Natural killer cell (primary cell): ENCODE measurements around the gene CTNNA3. TPM values are rescaled to one million over a fixed set of nuclear protein-coding genes. Genes with fewer than 3 reads are reported as not detected.

Source experiments
- ATAC-seq, 3 donors: fragments of 150-1000 bp in 2 of 3; fragments of 200-7000 bp in 1 of 3; cut with Tn5 transposase; 1 replicate in 1 of 3; 2 replicates in 2 of 3; pipeline ENCODE4 v1.10.0; 2021; ENCODE audit warnings: mild to moderate bottlenecking in 2 of 3, moderate library complexity in 2 of 3
- DNase-seq, 2 donors: peaks; one replicate each; pipeline versions ENCODE4 v3.0.0 to v3.0.0-alpha.2; 2013 to 2021; ENCODE audit warnings: mixed read lengths in 1 of 2
- H3K27ac ChIP-seq: one replicate; pipeline ENCODE4 v1.5.1; 2013; ENCODE audit warnings: mild to moderate bottlenecking, low read length
- H3K27me3 ChIP-seq: one replicate; pipeline ENCODE4 v1.6.1; 2013; ENCODE audit warnings: low read length; ENCODE audit not compliant: control insufficient read depth, insufficient read depth
- H3K36me3 ChIP-seq: one replicate; pipeline ENCODE4 v1.6.1; 2013; ENCODE audit warnings: low read length; ENCODE audit not compliant: control insufficient read depth, insufficient read depth
- H3K4me1 ChIP-seq: one replicate; pipeline ENCODE4 v1.6.1; 2013; ENCODE audit warnings: low read length; ENCODE audit not compliant: control insufficient read depth, insufficient read depth
- H3K4me3 ChIP-seq: one replicate; pipeline ENCODE4 v1.5.1; 2013; ENCODE audit warnings: low read length
- H3K9me3 ChIP-seq: one replicate; pipeline ENCODE4 v1.6.1; 2013; ENCODE audit warnings: low read length; ENCODE audit not compliant: control insufficient read depth, insufficient read depth
- H3K27ac Mint-ChIP-seq, 2 donors: one replicate each; pipeline ENCODE4 v1.8.0; 2022; ENCODE audit warnings: mild to moderate bottlenecking in 2 of 2, mixed read lengths in 2 of 2, moderate library complexity in 1 of 2
- H3K27me3 Mint-ChIP-seq, 2 donors: one replicate each; pipeline ENCODE4 v1.8.0; 2022; ENCODE audit warnings: low read depth in 2 of 2, mixed read lengths in 2 of 2
- H3K36me3 Mint-ChIP-seq: one replicate; pipeline ENCODE4 v1.8.0; 2022; ENCODE audit warnings: mixed read lengths
- H3K4me1 Mint-ChIP-seq, 2 donors: one replicate each; pipeline ENCODE4 v1.8.0; 2022; ENCODE audit warnings: mixed read lengths in 2 of 2
- H3K4me3 Mint-ChIP-seq: one replicate; pipeline ENCODE4 v1.8.0; 2022; ENCODE audit warnings: mild to moderate bottlenecking, moderate library complexity, mixed read lengths
- H3K9me3 Mint-ChIP-seq, 2 donors: one replicate each; pipeline ENCODE4 v1.8.0; 2022; ENCODE audit warnings: mixed read lengths in 2 of 2
- WGBS: methylation state at CpG from one replicate; pipeline ENCODE4 v1.1.7; 2013; ENCODE audit warnings: missing lambda C conversion rate; ENCODE audit not compliant: insufficient coverage; 5-methylcytosine and 5-hydroxymethylcytosine counted together
- intact Hi-C: fragments of 100-400 bp; cut with micrococcal nuclease; formaldehyde crosslinking; loops from one replicate; pipeline ENCODE4 v1.14.2; 2022
- total RNA-seq, 4 donors: library from RNA; stranded (reverse); fragments of 120-200 nt in 1 of 4; gene quantifications; one replicate each; pipeline versions ENCODE4 v1.2.3 to v1.2.4, GENCODE V29; 2013 to 2022
- TF ChIP-seq, protein P1 (sequence below): fragments of 200-600 bp; IDR thresholded peaks from one replicate; pipeline ENCODE4 v1.8.0; 2022; ENCODE audit warnings: antibody characterized with exemption

CTNNA3 gene
- total RNA-seq, 3 donors from 2014 or later (not counting 1 experiment from before 2014, with no cell fraction given), result not detected

DNA sequence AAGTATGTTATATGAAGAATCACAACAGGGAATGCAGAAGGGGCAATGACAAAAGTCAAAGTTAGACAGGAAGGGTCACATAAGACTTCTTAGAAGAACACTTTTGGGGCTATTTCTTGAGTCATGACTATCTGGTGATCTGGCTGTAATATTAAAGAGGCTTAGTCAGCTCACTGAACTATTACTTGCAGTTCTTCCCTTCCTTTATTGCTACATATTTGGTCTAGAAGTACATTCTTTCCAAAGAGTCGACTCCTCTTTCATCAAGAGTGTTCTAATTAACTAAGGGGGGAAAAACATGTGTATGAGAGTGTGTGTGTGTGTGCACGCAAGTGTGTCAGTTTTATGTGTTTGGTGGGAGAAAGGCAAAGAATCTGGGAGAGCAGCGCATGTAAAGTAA lies 1017.5 kb downstream of the CTNNA3 start:
- Histone ChIP-seq H3K36me3 (no peaks in the 10 kb centered on the region), H3K4me3 (no peak overlapping the region), H3K27ac (no peak overlapping the region), H3K9me3 (no peaks in the 10 kb centered on the region), H3K27me3 (no peaks in the 10 kb centered on the region), H3K4me1 (no peaks in the 10 kb centered on the region)
- H3K27me3 Mint-ChIP-seq, result no peaks in the 10 kb centered on the region
- H3K4me1 Mint-ChIP-seq, result no peaks in the 10 kb centered on the region
- DNase-seq (no peak), ATAC-seq (no peak)
- WGBS, result 85% methylated on average over 3 of the region's 3 CpGs
- peaks cover 6 to 8% of the 10 kb centered on the region in 2 donors for H3K9me3 Mint-ChIP-seq
- H3K36me3 Mint-ChIP-seq, result peaks cover 5% of the 10 kb centered on the region
- no peak overlapping the region for H3K4me3 Mint-ChIP-seq
- no peak overlapping the region for H3K27ac Mint-ChIP-seq
- intact Hi-C loops, result no loop called here
- TF ChIP-seq, protein P1, sequence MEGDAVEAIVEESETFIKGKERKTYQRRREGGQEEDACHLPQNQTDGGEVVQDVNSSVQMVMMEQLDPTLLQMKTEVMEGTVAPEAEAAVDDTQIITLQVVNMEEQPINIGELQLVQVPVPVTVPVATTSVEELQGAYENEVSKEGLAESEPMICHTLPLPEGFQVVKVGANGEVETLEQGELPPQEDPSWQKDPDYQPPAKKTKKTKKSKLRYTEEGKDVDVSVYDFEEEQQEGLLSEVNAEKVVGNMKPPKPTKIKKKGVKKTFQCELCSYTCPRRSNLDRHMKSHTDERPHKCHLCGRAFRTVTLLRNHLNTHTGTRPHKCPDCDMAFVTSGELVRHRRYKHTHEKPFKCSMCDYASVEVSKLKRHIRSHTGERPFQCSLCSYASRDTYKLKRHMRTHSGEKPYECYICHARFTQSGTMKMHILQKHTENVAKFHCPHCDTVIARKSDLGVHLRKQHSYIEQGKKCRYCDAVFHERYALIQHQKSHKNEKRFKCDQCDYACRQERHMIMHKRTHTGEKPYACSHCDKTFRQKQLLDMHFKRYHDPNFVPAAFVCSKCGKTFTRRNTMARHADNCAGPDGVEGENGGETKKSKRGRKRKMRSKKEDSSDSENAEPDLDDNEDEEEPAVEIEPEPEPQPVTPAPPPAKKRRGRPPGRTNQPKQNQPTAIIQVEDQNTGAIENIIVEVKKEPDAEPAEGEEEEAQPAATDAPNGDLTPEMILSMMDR, result no peak

DNA sequence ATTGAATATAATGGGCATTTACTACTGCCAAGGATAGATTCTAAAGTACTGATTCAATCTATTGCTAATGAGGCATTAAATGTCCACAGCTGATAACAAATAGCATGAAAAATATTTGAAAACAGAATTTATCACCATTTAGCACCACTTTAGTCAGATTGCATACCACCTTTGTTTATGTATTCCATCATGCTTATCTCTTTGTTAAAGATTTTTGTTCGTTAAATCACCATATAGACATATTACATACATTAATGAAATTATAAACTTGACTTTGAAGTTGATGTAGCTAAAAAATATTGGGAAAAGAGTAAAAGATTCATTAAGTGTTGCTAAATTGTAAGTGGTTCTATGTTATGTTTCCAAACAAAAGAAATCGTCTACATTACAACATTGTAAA lies 1022.9 kb downstream of the CTNNA3 start:
- no peaks in the 10 kb centered on the region for H3K4me1 ChIP-seq
- H3K36me3 Mint-ChIP-seq, result peaks cover 13% of the 10 kb centered on the region
- peaks cover 9 to 11% of the 10 kb centered on the region in 2 donors for H3K9me3 Mint-ChIP-seq
- no peak overlapping the region for H3K4me3 Mint-ChIP-seq
- H3K27me3 Mint-ChIP-seq, result no peaks in the 10 kb centered on the region
- no peak for DNase-seq
- no peak overlapping the region for H3K27ac Mint-ChIP-seq
- intact Hi-C loops, result no loop called here
- no peak overlapping the region for H3K27ac ChIP-seq
- H3K4me3 ChIP-seq, result no peak overlapping the region
- no peak for ATAC-seq
- no peaks in the 10 kb centered on the region for H3K4me1 Mint-ChIP-seq
- TF ChIP-seq, protein P1, result no peak
- no peaks in the 10 kb centered on the region for H3K36me3 ChIP-seq
- no CpG with 5 or more reads among the region's 2 CpGs for WGBS
- H3K27me3 ChIP-seq, result no peaks in the 10 kb centered on the region
- H3K9me3 ChIP-seq, result no peaks in the 10 kb centered on the region

DNA sequence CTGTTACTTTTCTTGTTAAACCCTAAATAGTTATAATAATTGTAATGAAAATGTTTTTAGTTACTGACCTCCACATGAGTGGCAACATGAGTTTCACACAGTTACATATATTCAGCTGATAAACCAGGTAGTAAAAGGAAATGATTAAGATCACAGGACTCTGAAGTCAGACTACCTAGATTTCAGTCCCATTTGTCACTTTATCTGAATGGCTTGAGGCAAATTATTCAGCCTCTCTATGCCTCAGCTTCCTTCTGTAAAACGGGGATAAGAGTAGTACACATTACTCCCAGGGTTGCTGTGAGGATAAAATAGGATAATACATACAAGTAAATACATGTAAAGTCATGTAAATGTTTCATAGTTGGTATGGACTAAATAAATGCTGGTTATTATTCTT lies 1024.4 kb downstream of the CTNNA3 start:
- ATAC-seq (no peak), DNase-seq (no peak)
- H3K27me3 ChIP-seq, result no peaks in the 10 kb centered on the region
- Mint-ChIP-seq H3K27ac (no peak overlapping the region), H3K36me3 (peaks cover 13% of the 10 kb centered on the region), H3K4me3 (no peak overlapping the region), H3K27me3 (no peaks in the 10 kb centered on the region), H3K9me3 (peaks cover 7 to 13% of the 10 kb centered on the region in 2 donors), H3K4me1 (no peaks in the 10 kb centered on the region)
- H3K27ac ChIP-seq, result no peak overlapping the region
- H3K9me3 ChIP-seq, result no peaks in the 10 kb centered on the region
- H3K36me3 ChIP-seq, result no peaks in the 10 kb centered on the region
- intact Hi-C loops, result no loop called here
- WGBS, result no CpG with 5 or more reads among the region's 1 CpG
- no peak overlapping the region for H3K4me3 ChIP-seq
- TF ChIP-seq, protein P1, result no peak
- no peaks in the 10 kb centered on the region for H3K4me1 ChIP-seq

DNA sequence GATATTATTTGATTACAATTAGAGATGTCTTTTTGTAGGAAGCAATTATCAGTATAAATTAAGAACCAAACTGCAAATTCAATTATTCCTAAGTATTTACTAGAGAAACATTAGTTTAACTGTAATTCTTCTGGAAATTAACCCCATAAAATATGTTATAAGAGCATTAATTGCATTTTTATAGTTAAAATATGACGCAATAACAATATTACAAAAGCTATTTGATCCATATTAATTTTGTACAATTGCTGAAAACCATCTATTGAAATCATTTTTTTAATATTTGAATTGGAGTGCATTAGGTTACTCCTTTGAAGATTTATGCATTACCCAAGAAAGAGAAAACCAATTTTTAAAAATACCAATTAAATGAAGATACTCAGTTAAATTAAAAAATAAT lies 1024.9 kb downstream of the CTNNA3 start:
- H3K36me3 Mint-ChIP-seq, result peaks cover 13% of the 10 kb centered on the region
- TF ChIP-seq, protein P1, result no peak
- H3K9me3 ChIP-seq, result no peaks in the 10 kb centered on the region
- DNase-seq (no peak), ATAC-seq (no peak)
- no peak overlapping the region for H3K4me3 ChIP-seq
- no peak overlapping the region for H3K27ac Mint-ChIP-seq
- H3K4me1 ChIP-seq, result no peaks in the 10 kb centered on the region
- H3K27me3 Mint-ChIP-seq, result no peaks in the 10 kb centered on the region
- no peak overlapping the region for H3K4me3 Mint-ChIP-seq
- H3K4me1 Mint-ChIP-seq, result no peaks in the 10 kb centered on the region
- H3K9me3 Mint-ChIP-seq, result peaks cover 7 to 13% of the 10 kb centered on the region in 2 donors
- no peak overlapping the region for H3K27ac ChIP-seq
- WGBS, result no CpG with 5 or more reads among the region's 1 CpG
- H3K36me3 ChIP-seq, result no peaks in the 10 kb centered on the region
- no peaks in the 10 kb centered on the region for H3K27me3 ChIP-seq
- intact Hi-C loops, result no loop called here
